Measurements from ENCODE around the gene EDEM1.

The EDEM1 gene

DNA sequence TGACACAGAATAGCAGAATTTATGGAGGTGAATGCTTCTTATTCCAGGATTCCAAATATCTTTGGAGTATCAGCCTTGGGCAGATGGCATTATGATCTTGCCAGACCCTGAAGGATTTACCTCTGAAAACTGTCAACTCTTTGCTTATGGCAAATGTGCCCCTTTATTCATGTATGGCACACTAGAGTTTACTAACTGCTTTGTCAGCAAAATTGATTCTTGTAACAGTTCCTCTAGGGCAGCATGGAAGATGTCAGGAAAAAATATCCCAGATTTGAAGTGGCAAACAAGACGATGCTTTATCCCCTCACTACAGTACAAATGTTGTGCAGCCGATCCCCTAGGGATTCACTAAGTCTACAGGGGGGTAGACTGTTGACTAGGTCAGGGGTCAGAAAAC is 79.7 kb downstream of the EDEM1 start:
- Histone ChIP-seq H3K9me3 (ENCODE audit: insufficient read depth, low read length, severe bottlenecking) (no peaks in the 10 kb centered on the region), H3K4me1 (ENCODE audit: insufficient read depth, low read length) (no peaks in the 10 kb centered on the region), H3K27ac (ENCODE audit: low read length) (no peak overlapping the region), H3K4me3 (ENCODE audit: low read depth in 1 of 2, low read length in 2 of 2) (no peak overlapping the region), H3K79me2 (ENCODE audit: insufficient read depth, low read length) (no peaks in the 10 kb centered on the region), H4K20me1 (ENCODE audit: insufficient read depth, low read length) (no peaks in the 10 kb centered on the region), H3K36me3 (ENCODE audit: insufficient read depth, low read length) (no peaks in the 10 kb centered on the region), H3K4me2 (ENCODE audit: insufficient read depth, low read length) (no peak overlapping the region), H3K27me3 (ENCODE audit: insufficient read depth, low read length, poor library complexity) (no peaks in the 10 kb centered on the region), H3K9ac (ENCODE audit: low read depth, low read length) (no peak overlapping the region), H2AFZ (ENCODE audit: low read depth, low read length) (no peak overlapping the region)
- DNase-seq (no peak), ATAC-seq (ENCODE audit: insufficient read depth, low read depth) (no peak)
- TF ChIP-seq EZH2 (IDR thresholded peaks at IDR 0.05; ENCODE audit: borderline replicate concordance, low read depth, low read length, severe bottlenecking) (no peak), CTCF (IDR thresholded peaks at IDR 0.05; ENCODE audit: borderline replicate concordance, extremely low read depth, low read length, poor library complexity, severe bottlenecking) (no peak)

GRCh38 chr3:5267889-5268288 is 80.4 kb downstream of the EDEM1 start:
- DNase-seq: no peak
- no peaks in the 10 kb centered on the region for H3K79me2 ChIP-seq (ENCODE audit: insufficient read depth, low read length)
- TF ChIP-seq EZH2 (IDR thresholded peaks at IDR 0.05; ENCODE audit: borderline replicate concordance, low read depth, low read length, severe bottlenecking) (no peak), CTCF (IDR thresholded peaks at IDR 0.05; ENCODE audit: borderline replicate concordance, extremely low read depth, low read length, poor library complexity, severe bottlenecking) (no peak)
- H3K9ac ChIP-seq (ENCODE audit: low read depth, low read length): no peak overlapping the region
- ATAC-seq (ENCODE audit: insufficient read depth, low read depth): no peak
- no peaks in the 10 kb centered on the region for H3K4me1 ChIP-seq (ENCODE audit: insufficient read depth, low read length)
- H3K36me3 ChIP-seq (ENCODE audit: insufficient read depth, low read length): no peaks in the 10 kb centered on the region
- H2AFZ ChIP-seq (ENCODE audit: low read depth, low read length): no peak overlapping the region
- H3K9me3 ChIP-seq (ENCODE audit: insufficient read depth, low read length, severe bottlenecking): no peaks in the 10 kb centered on the region
- H3K4me3 ChIP-seq (ENCODE audit: low read depth in 1 of 2, low read length in 2 of 2): no peak overlapping the region
- H3K27ac ChIP-seq (ENCODE audit: low read length): no peak overlapping the region
- no peak overlapping the region for H3K4me2 ChIP-seq (ENCODE audit: insufficient read depth, low read length)
- H3K27me3 ChIP-seq (ENCODE audit: insufficient read depth, low read length, poor library complexity): no peaks in the 10 kb centered on the region
- no peaks in the 10 kb centered on the region for H4K20me1 ChIP-seq (ENCODE audit: insufficient read depth, low read length)
